ENCODE results near the gene PLA2G12A.
A peak's percentile ranks its signal among the peaks of the same experiment; 100 is the strongest.

Gene PLA2G12A

DNA sequence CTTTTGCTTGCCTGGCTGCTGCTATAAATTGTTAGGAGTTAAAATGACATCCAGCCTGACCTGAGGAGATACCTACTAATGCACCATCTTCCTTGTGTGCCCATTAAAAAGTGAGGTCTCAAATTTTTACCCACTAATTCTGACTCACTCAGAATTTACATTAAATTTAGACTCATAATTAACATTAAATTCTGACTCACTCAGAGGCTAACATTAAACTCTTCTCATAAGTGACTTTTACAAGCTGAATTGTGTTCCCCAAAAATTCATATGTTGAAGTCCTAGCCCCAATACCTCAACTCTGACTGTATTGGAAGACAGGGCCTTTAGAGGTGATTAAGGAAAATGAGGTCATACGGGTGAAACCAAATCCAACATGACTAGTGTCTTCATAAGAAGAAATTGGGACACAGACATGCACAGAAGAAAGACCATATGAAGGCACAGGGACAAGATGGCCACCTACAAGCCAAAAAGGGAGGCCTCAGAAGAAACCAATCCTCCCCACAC, 38.4 kb downstream of the PLA2G12A start:
- Histone ChIP-seq H3K4me3 (ENCODE audit: low read depth, low read length) (no peak overlapping the region), H3K4me1 (ENCODE audit: control insufficient read depth, insufficient read depth, low read length) (no peaks in the 10 kb centered on the region), H3K9me3 (ENCODE audit: control insufficient read depth, insufficient read depth, low read depth, low read length) (no peaks in the 10 kb centered on the region), H3K36me3 (ENCODE audit: control insufficient read depth in 2 of 2, insufficient read depth in 1 of 2, low read length in 2 of 2) (peaks cover 3 to 84% of the 10 kb centered on the region in 2 experiments; a peak in 2 of 3 replicates), H3K27ac (ENCODE audit: extremely low read depth, low read depth, low read length) (no peak overlapping the region)
- ChIA-PET POLR2A (no interaction called here), CTCF (no interaction called here)
- TF ChIP-seq ZNF155 (tag by site-specific recombination; IDR thresholded peaks at IDR 0.05): no peak
- TF ChIP-seq, protein P1, sequence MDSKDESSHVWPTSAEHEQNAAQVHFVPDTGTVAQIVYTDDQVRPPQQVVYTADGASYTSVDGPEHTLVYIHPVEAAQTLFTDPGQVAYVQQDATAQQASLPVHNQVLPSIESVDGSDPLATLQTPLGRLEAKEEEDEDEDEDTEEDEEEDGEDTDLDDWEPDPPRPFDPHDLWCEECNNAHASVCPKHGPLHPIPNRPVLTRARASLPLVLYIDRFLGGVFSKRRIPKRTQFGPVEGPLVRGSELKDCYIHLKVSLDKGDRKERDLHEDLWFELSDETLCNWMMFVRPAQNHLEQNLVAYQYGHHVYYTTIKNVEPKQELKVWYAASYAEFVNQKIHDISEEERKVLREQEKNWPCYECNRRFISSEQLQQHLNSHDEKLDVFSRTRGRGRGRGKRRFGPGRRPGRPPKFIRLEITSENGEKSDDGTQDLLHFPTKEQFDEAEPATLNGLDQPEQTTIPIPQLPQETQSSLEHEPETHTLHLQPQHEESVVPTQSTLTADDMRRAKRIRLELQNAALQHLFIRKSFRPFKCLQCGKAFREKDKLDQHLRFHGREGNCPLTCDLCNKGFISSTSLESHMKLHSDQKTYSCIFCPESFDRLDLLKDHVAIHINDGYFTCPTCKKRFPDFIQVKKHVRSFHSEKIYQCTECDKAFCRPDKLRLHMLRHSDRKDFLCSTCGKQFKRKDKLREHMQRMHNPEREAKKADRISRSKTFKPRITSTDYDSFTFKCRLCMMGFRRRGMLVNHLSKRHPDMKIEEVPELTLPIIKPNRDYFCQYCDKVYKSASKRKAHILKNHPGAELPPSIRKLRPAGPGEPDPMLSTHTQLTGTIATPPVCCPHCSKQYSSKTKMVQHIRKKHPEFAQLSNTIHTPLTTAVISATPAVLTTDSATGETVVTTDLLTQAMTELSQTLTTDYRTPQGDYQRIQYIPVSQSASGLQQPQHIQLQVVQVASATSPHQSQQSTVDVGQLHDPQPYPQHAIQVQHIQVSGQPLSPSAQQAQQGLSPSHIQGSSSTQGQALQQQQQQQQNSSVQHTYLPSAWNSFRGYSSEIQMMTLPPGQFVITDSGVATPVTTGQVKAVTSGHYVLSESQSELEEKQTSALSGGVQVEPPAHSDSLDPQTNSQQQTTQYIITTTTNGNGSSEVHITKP (tag by site-specific recombination; IDR thresholded peaks at IDR 0.05): peak; percentile 42; the same call in 1 of the 2 replicates
- TF ChIP-seq ZNF366 (tag by site-specific recombination; conservative IDR thresholded peaks at IDR 0.05): no peak

DNA sequence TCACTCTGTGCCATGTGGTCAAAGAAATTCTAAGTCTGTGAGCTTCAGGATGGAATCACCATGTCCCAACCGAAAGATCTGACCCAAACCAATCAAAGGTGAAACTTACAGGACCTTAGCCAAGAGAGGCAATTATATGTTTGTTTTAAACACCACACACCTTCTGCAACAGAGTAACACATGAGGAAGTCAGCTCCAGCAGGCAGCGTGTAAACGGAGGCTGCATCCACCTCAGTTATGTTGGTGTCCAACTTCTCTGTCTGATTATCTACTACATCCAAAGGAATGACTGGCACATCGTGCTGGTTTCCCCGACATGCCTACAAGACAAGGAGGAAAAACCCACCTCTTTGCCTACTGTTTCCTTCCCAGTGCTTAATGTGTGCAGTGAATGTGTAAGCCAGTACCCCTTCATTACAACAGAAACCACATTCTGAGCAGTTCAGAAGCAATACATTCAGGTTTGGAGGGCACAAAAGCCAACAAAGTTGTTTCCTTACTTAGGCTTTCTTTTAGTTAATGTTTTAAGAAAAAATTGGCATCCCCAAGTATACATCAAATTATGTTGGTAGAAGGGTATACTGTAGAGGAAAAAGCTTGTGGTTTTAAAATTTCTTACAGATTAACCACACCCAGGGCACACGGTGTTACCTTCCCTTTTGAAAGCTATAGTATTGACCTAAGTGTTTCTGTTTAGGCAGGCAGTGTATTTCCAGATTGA, 39.0 kb downstream of the PLA2G12A start:
- CTCF ChIA-PET: interaction anchor here (0.6 kb wide), 1 partner anchor 288 kb away, joined by 3 read pairs; no protein-coding TSS in a partner anchor

DNA sequence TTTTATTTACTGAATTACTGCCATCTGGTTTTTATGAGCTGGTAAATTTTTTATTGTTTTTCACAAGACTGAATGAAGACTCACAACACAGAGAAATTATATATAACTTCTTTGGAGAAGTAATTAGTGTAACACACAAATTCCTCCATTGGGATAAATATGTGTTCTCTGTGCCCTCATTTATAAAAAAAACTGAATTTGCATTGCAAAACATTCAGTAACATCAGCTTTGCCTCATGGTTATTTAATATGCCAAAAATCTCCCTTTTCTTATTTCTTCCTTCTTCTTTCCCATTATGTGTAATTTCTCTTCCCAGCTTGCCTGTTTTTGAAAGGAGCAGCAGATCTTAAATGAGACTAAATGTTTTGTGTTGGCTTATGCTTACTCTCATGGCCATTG, 45.1 kb downstream of the PLA2G12A start:
- H3K36me3 ChIP-seq (ENCODE audit: control insufficient read depth in 2 of 2, insufficient read depth in 1 of 2, low read length in 2 of 2): peaks cover 0 to 42% of the 10 kb centered on the region in 2 experiments; a peak in 2 of 3 replicates
- no peak overlapping the region for H3K4me3 ChIP-seq (ENCODE audit: low read depth, low read length)
- H3K27ac ChIP-seq (ENCODE audit: extremely low read depth, low read depth, low read length): no peak overlapping the region
- ChIA-PET CTCF (no interaction called here), POLR2A (no interaction called here)
- no peaks in the 10 kb centered on the region for H3K9me3 ChIP-seq (ENCODE audit: control insufficient read depth, insufficient read depth, low read depth, low read length)
- no peaks in the 10 kb centered on the region for H3K4me1 ChIP-seq (ENCODE audit: control insufficient read depth, insufficient read depth, low read length)
- no peak for TF ChIP-seq ZFHX2 (tag by site-specific recombination; conservative IDR thresholded peaks at IDR 0.05)
- no peak for TF ChIP-seq ZNF510 (tag by site-specific recombination; IDR thresholded peaks at IDR 0.05; ENCODE audit: insufficient replicate concordance)
- TF ChIP-seq, protein P2, sequence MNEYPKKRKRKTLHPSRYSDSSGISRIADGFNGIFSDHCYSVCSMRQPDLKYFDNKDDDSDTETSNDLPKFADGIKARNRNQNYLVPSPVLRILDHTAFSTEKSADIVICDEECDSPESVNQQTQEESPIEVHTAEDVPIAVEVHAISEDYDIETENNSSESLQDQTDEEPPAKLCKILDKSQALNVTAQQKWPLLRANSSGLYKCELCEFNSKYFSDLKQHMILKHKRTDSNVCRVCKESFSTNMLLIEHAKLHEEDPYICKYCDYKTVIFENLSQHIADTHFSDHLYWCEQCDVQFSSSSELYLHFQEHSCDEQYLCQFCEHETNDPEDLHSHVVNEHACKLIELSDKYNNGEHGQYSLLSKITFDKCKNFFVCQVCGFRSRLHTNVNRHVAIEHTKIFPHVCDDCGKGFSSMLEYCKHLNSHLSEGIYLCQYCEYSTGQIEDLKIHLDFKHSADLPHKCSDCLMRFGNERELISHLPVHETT (tag by site-specific recombination; IDR thresholded peaks at IDR 0.05): no peak
- TF ChIP-seq TCF7L2 (IDR thresholded peaks at IDR 0.05; ENCODE audit: borderline replicate concordance, low read depth, low read length): no peak
- TF ChIP-seq ZNF600 (tag by site-specific recombination; IDR thresholded peaks at IDR 0.05): no peak
- no peak for TF ChIP-seq KLF16 (tag by site-specific recombination; IDR thresholded peaks at IDR 0.05)
- TF ChIP-seq, protein P3, sequence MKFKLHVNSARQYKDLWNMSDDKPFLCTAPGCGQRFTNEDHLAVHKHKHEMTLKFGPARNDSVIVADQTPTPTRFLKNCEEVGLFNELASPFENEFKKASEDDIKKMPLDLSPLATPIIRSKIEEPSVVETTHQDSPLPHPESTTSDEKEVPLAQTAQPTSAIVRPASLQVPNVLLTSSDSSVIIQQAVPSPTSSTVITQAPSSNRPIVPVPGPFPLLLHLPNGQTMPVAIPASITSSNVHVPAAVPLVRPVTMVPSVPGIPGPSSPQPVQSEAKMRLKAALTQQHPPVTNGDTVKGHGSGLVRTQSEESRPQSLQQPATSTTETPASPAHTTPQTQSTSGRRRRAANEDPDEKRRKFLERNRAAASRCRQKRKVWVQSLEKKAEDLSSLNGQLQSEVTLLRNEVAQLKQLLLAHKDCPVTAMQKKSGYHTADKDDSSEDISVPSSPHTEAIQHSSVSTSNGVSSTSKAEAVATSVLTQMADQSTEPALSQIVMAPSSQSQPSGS (tag by site-specific recombination; IDR thresholded peaks at IDR 0.05; ENCODE audit: low read depth): no peak
- no peak for TF ChIP-seq ZNF621 (tag by site-specific recombination; IDR thresholded peaks at IDR 0.05)
- no peak for TF ChIP-seq ZBTB21 (tag by site-specific recombination; IDR thresholded peaks at IDR 0.05)
- no peak for TF ChIP-seq SALL2 (tag by site-specific recombination; IDR thresholded peaks at IDR 0.05; ENCODE audit: borderline replicate concordance)
- no peak for TF ChIP-seq ZNF114 (tag by site-specific recombination; IDR thresholded peaks at IDR 0.05)
- TF ChIP-seq ZNF571 (tag by site-specific recombination; IDR thresholded peaks at IDR 0.05): no peak
- TF ChIP-seq ZNF404 (tag by site-specific recombination; IDR thresholded peaks at IDR 0.05): no peak

More for the DNA sequence above, 39.0 kb downstream of the PLA2G12A start:
- H3K36me3 ChIP-seq (ENCODE audit: control insufficient read depth in 2 of 2, insufficient read depth in 1 of 2, low read length in 2 of 2): peaks cover 3 to 83% of the 10 kb centered on the region in 2 experiments; a peak in 2 of 3 replicates
- TF ChIP-seq MEIS1 (CRISPR knock-in tag; IDR thresholded peaks at IDR 0.05; ENCODE audit: borderline replicate concordance) (no peak), ZNF654 (tag by site-specific recombination; IDR thresholded peaks at IDR 0.05; ENCODE audit: low read depth) (no peak), ZNF529 (tag by site-specific recombination; IDR thresholded peaks at IDR 0.05; ENCODE audit: insufficient replicate concordance) (no peak), ZNF623 (tag by site-specific recombination; IDR thresholded peaks at IDR 0.05) (no peak), FEZF1 (tag by site-specific recombination; IDR thresholded peaks at IDR 0.05) (no peak), ZNF175 (tag by site-specific recombination; IDR thresholded peaks at IDR 0.05) (no peak), ZEB2 (tag by site-specific recombination; IDR thresholded peaks at IDR 0.05) (no peak), HOXA7 (CRISPR knock-in tag; IDR thresholded peaks at IDR 0.05; ENCODE audit: borderline replicate concordance) (no peak), ZNF248 (tag by site-specific recombination; IDR thresholded peaks at IDR 0.05) (no peak), ZNF560 (tag by site-specific recombination; IDR thresholded peaks at IDR 0.05; ENCODE audit: borderline replicate concordance) (no peak), ZSCAN30 (tag by site-specific recombination; IDR thresholded peaks at IDR 0.05) (no peak), ZNF132 (tag by site-specific recombination; IDR thresholded peaks at IDR 0.05; ENCODE audit: borderline replicate concordance) (no peak), ZNF777 (tag by site-specific recombination; IDR thresholded peaks at IDR 0.05; ENCODE audit: borderline replicate concordance) (no peak), KLF7 (tag by site-specific recombination; IDR thresholded peaks at IDR 0.05; ENCODE audit: borderline replicate concordance) (no peak), KLF8 (tag by site-specific recombination; IDR thresholded peaks at IDR 0.05) (no peak), BCL11A (tag by site-specific recombination; IDR thresholded peaks at IDR 0.05; ENCODE audit: low read depth) (no peak), ZFP41 (tag by site-specific recombination; IDR thresholded peaks at IDR 0.05; ENCODE audit: borderline replicate concordance) (no peak), ZNF433 (tag by site-specific recombination; IDR thresholded peaks at IDR 0.05; ENCODE audit: low read depth) (no peak)
- TF ChIP-seq, protein P4, sequence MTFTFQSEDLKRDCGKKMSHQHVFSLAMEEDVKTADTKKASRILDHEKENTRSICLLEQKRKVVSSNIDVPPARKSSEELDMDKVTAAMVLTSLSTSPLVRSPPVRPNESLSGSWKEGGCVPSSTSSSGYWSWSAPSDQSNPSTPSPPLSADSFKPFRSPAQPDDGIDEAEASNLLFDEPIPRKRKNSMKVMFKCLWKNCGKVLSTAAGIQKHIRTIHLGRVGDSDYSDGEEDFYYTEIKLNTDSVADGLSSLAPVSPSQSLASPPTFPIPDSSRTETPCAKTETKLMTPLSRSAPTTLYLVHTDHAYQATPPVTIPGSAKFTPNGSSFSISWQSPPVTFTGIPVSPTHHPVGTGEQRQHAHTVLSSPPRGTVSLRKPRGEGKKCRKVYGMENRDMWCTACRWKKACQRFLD (tag by site-specific recombination; IDR thresholded peaks at IDR 0.05): no peak
- H3K27ac ChIP-seq (ENCODE audit: extremely low read depth, low read depth, low read length): no peak overlapping the region
- H3K4me3 ChIP-seq (ENCODE audit: low read depth, low read length): no peak overlapping the region
- H3K4me1 ChIP-seq (ENCODE audit: control insufficient read depth, insufficient read depth, low read length): no peaks in the 10 kb centered on the region
- no peaks in the 10 kb centered on the region for H3K9me3 ChIP-seq (ENCODE audit: control insufficient read depth, insufficient read depth, low read depth, low read length)
- POLR2A ChIA-PET: interaction anchor here (0.7 kb wide), 1 partner anchor 125 kb away, joined by 5 read pairs; the partner anchor contains the start of gene GAR1

Data from HEK293 (cell line).